ENCODE measurements around the gene SLC35E1. TPM values are rescaled to one million over a fixed set of nuclear protein-coding genes. Genes with fewer than 3 reads are reported as not detected.

SLC35E1 gene
- total RNA-seq, 1 donor from 2014 or later = 20.8 TPM

GRCh38 chr19:16601378-16602052, 29.3 kb upstream of the SLC35E1 start:
- DNase-seq (peak; percentile 55), ATAC-seq (ENCODE audit: poor library complexity) (peak; percentile 55)
- intact Hi-C loops (cut with DNase I) = no loop called here

GRCh38 chr19:16600824-16601223, 28.6 kb upstream of the SLC35E1 start:
- ATAC-seq (ENCODE audit: poor library complexity) (no peak), DNase-seq (peak; percentile 11)
- intact Hi-C loops (cut with DNase I) = no loop called here

GRCh38 chr19:16599655-16600346, 27.6 kb upstream of the SLC35E1 start:
- no peak for DNase-seq
- no peak for ATAC-seq (ENCODE audit: poor library complexity)
- intact Hi-C loops (cut with DNase I) = no loop called here

- ATAC-seq (ENCODE audit: poor library complexity) (peak; percentile 45), DNase-seq (no peak)
- intact Hi-C loops (cut with DNase I) = no loop called here
Measured at GRCh38 chr19:16598848-16599247, 26.6 kb upstream of the SLC35E1 start.

GRCh38 chr19:16596399-16596798, 24.2 kb upstream of the SLC35E1 start:
- intact Hi-C loops (cut with DNase I) = no loop called here
- DNase-seq = no peak

GRCh38 chr19:16595097-16595496, 22.9 kb upstream of the SLC35E1 start:
- DNase-seq (no peak), ATAC-seq (ENCODE audit: poor library complexity) (no peak)
- intact Hi-C loops (cut with DNase I) = no loop called here

More at GRCh38 chr19:16596399-16596798, 24.2 kb upstream of the SLC35E1 start:
- no peak for ATAC-seq (ENCODE audit: poor library complexity)

- intact Hi-C loops (cut with DNase I) = no loop called here
- DNase-seq = no peak
- ATAC-seq (ENCODE audit: poor library complexity) = no peak
Measured at GRCh38 chr19:16594681-16595091, 22.5 kb upstream of the SLC35E1 start.

- intact Hi-C loops (cut with DNase I) = no loop called here
- no peak for DNase-seq
Measured at GRCh38 chr19:16594131-16594586, 21.9 kb upstream of the SLC35E1 start.

GRCh38 chr19:16593181-16593580, 21.0 kb upstream of the SLC35E1 start:
- DNase-seq (no peak), ATAC-seq (ENCODE audit: poor library complexity) (no peak)
- intact Hi-C loops (cut with DNase I) = no loop called here

More at GRCh38 chr19:16594131-16594586, 21.9 kb upstream of the SLC35E1 start:
- peak; percentile 20 for ATAC-seq (ENCODE audit: poor library complexity)

- DNase-seq = no peak
- ATAC-seq (ENCODE audit: poor library complexity) = no peak
- intact Hi-C loops (cut with DNase I) = no loop called here
Measured at GRCh38 chr19:16591803-16592556, 19.8 kb upstream of the SLC35E1 start.

GRCh38 chr19:16590876-16591802, 18.9 kb upstream of the SLC35E1 start:
- intact Hi-C loops (cut with DNase I) = no loop called here
- no peak for ATAC-seq (ENCODE audit: poor library complexity)
- no peak for DNase-seq

- ATAC-seq (ENCODE audit: poor library complexity) (no peak), DNase-seq (no peak)
Measured at GRCh38 chr19:16589917-16590316, 17.7 kb upstream of the SLC35E1 start.

GRCh38 chr19:16588824-16589577, 16.8 kb upstream of the SLC35E1 start:
- ATAC-seq (ENCODE audit: poor library complexity) (no peak), DNase-seq (no peak)
- intact Hi-C loops (cut with DNase I) = no loop called here

More at GRCh38 chr19:16589917-16590316, 17.7 kb upstream of the SLC35E1 start:
- intact Hi-C loops (cut with DNase I) = no loop called here

- peak; percentile 56 for ATAC-seq (ENCODE audit: poor library complexity)
- DNase-seq = no peak
- intact Hi-C loops (cut with DNase I) = no loop called here
Measured at GRCh38 chr19:16587833-16588823, 15.9 kb upstream of the SLC35E1 start.

- intact Hi-C loops (cut with DNase I) = no loop called here
- ATAC-seq (ENCODE audit: poor library complexity) (no peak), DNase-seq (peak; percentile 65)
Measured at GRCh38 chr19:16586991-16587832, 15.0 kb upstream of the SLC35E1 start.

GRCh38 chr19:16586477-16586871, 14.3 kb upstream of the SLC35E1 start:
- intact Hi-C loops (cut with DNase I) = no loop called here
- ATAC-seq (ENCODE audit: poor library complexity) (no peak), DNase-seq (no peak)
